ENCODE results near the gene PQBP1.

The PQBP1 gene

GRCh38 chrX:48911412-48912182 lies 13.9 kb downstream of the PQBP1 start, which contains the start of gene SLC35A2:
Gene SLC35A2, minus strand, starts transcription at chrX:48911646. Its CDS starts 10 bp downstream, at chrX:48911636.
- peak; percentile 52 for DNase-seq (ENCODE audit: insufficient read length, low spot score)
- no peak for TF ChIP-seq CTCF (IDR thresholded peaks at IDR 0.05; ENCODE audit: insufficient read depth, missing control alignments)
- FAIRE-seq = no peak

- FAIRE-seq (no peak), DNase-seq (ENCODE audit: insufficient read length, low spot score) (no peak)
- no peak for TF ChIP-seq CTCF (IDR thresholded peaks at IDR 0.05; ENCODE audit: insufficient read depth, missing control alignments)
Measured at GRCh38 chrX:48913605-48914366, 16.1 kb downstream of the PQBP1 start.

GRCh38 chrX:48914593-48915493 lies 17.1 kb downstream of the PQBP1 start:
- DNase-seq (ENCODE audit: insufficient read length, low spot score) (no peak), FAIRE-seq (no peak)
- TF ChIP-seq CTCF (IDR thresholded peaks at IDR 0.05; ENCODE audit: insufficient read depth, missing control alignments) = no peak

- TF ChIP-seq CTCF (IDR thresholded peaks at IDR 0.05; ENCODE audit: insufficient read depth, missing control alignments) = peak; percentile 62
- DNase-seq (ENCODE audit: insufficient read length, low spot score) (peak; percentile 70), FAIRE-seq (peak; percentile 11)
Measured at GRCh38 chrX:48917139-48918001, 19.6 kb downstream of the PQBP1 start.

- no peak for DNase-seq (ENCODE audit: insufficient read length, low spot score)
- FAIRE-seq = no peak
- no peak for TF ChIP-seq CTCF (IDR thresholded peaks at IDR 0.05; ENCODE audit: insufficient read depth, missing control alignments)
Measured at GRCh38 chrX:48918301-48918642, 20.5 kb downstream of the PQBP1 start.

GRCh38 chrX:48918643-48919340 lies 21.1 kb downstream of the PQBP1 start, which contains the start of gene PIM2:
Gene PIM2, minus strand, starts transcription at chrX:48919024. Its CDS starts 190 bp downstream, at chrX:48918834.
- FAIRE-seq (peak; percentile 69), DNase-seq (ENCODE audit: insufficient read length, low spot score) (peak; percentile 44)

More at GRCh38 chrX:48918643-48919340, 21.1 kb downstream of the PQBP1 start, which contains the start of gene PIM2:
- TF ChIP-seq CTCF (IDR thresholded peaks at IDR 0.05; ENCODE audit: insufficient read depth, missing control alignments) = no peak
